Activated CD8-positive, alpha-beta T cell treated with anti-CD3 and anti-CD28 coated beads, Interleukin-2, amount 10 ng/mL, durations not matched to agents 7 days and 5 days (primary cell): ENCODE measurements around the gene KBTBD3. TPM values are rescaled to one million over a fixed set of nuclear protein-coding genes. Genes with fewer than 3 reads are reported as not detected.
A peak's percentile ranks its signal among the peaks of the same experiment; 100 is the strongest.

Experiments used
- ATAC-seq: fragments of 150-1000 bp; cut with Tn5 transposase; one replicate; pipeline ENCODE4 v1.10.0; 2021; ENCODE audit warnings: moderate library complexity
- CTCF ChIA-PET: fragments of 350-600 bp; sonication (Branson Sonifier 250); formaldehyde crosslinking; loops from one replicate; lab custom pipeline; 2021; ENCODE audit warnings: antibody characterized with exemption; lab: Charles Lee
- POLR2A ChIA-PET: fragments of 350-600 bp; sonication (Branson Sonifier 250); formaldehyde crosslinking; loops from one replicate; lab custom pipeline; 2021; ENCODE audit warnings: antibody characterized with exemption; lab: Charles Lee
- DNase-seq: peaks from one replicate; pipeline ENCODE4 v3.0.0-alpha.2; 2020
- H3K27ac Mint-ChIP-seq: one replicate; pipeline ENCODE4 v1.8.0; 2021; ENCODE audit warnings: mild to moderate bottlenecking, mixed read lengths
- H3K27me3 Mint-ChIP-seq: one replicate; pipeline ENCODE4 v1.8.0; 2021; ENCODE audit warnings: low read depth, mixed read lengths
- H3K36me3 Mint-ChIP-seq: one replicate; pipeline ENCODE4 v1.8.0; 2021; ENCODE audit warnings: low read depth, mixed read lengths
- H3K4me1 Mint-ChIP-seq: one replicate; pipeline ENCODE4 v1.8.0; 2021; ENCODE audit warnings: low read depth, mixed read lengths
- H3K4me3 Mint-ChIP-seq: one replicate; pipeline ENCODE4 v1.8.0; 2021; ENCODE audit warnings: mild to moderate bottlenecking, mixed read lengths
- H3K9me3 Mint-ChIP-seq: one replicate; pipeline ENCODE4 v1.8.0; 2022; ENCODE audit warnings: mixed read lengths; ENCODE audit not compliant: insufficient read depth
- total RNA-seq, 2 experiments: library from RNA; stranded (reverse); gene quantifications; one replicate each; pipeline ENCODE4 v1.2.3, GENCODE V29; 2021

Gene KBTBD3
- total RNA-seq, 2 experiments from 2014 or later: 6.2 to 7.7 TPM

DNA sequence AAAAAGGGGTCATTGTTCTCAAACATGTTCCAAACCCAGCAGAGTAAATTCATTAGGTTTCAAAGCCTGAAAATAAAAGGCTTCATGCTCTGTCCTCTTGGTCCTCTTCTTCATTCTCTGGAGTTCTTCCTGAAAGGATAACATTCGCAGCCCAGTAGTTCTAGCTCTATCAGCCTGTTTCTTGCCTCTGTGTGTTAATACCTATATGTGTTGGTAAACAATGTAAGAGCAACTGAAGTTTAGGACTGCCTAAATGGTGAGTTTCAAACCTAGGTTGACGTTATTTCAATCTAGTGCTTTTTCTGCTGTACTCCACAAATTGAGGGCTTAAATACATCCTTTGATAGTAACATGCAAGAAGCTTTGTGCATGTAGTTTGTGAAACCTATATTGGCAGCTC, 9.7 kb upstream of the KBTBD3 start:
- DNase-seq (no peak), ATAC-seq (no peak)
- Mint-ChIP-seq H3K4me3 (no peak overlapping the region), H3K27ac (no peak overlapping the region), H3K9me3 (no peaks in the 10 kb centered on the region), H3K36me3 (peaks cover 35% of the 10 kb centered on the region), H3K4me1 (peaks cover 38% of the 10 kb centered on the region), H3K27me3 (no peaks in the 10 kb centered on the region)
- CTCF ChIA-PET: interaction anchor here (1.3 to 2.1 kb wide), 5 partner anchors 8 to 64 kb away, joined by 4 to 11 read pairs (median 5); partner anchors contain the start of genes AASDHPPT, KBTBD3 and MSANTD4
- POLR2A ChIA-PET: no interaction called here

DNA sequence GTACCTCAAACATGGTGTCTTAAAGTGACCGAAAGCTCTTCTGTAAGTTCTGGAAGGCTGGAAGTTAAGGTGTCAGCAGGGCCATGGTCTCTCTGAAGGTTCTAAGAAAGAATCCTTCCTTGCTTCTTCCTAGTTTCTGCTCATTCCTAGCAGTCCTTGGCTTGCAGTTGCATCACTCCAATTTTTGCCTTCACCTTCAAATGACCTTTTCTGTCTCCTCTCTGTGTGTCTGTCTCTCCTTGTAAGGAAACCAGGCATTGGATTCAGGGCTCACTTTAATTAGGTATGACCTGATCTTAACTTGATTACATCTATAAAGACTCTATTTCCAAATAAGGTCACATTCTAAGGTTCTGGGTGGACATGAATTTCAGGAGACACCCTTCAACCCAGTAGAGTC, 9.0 kb upstream of the KBTBD3 start:
- Mint-ChIP-seq H3K9me3 (no peaks in the 10 kb centered on the region), H3K4me1 (peaks cover 37% of the 10 kb centered on the region), H3K36me3 (peaks cover 35% of the 10 kb centered on the region), H3K4me3 (no peak overlapping the region), H3K27me3 (no peaks in the 10 kb centered on the region), H3K27ac (no peak overlapping the region)
- ATAC-seq: no peak
- CTCF ChIA-PET: interaction anchor here (1.9 to 2.1 kb wide), 3 partner anchors 9 to 63 kb away, joined by 4 to 7 read pairs (median 5); partner anchors contain the start of genes AASDHPPT, KBTBD3 and MSANTD4
- POLR2A ChIA-PET: no interaction called here
- DNase-seq: no peak

GRCh38 chr11:106082096-106082495, 4.9 kb upstream of the KBTBD3 start:
- ChIA-PET CTCF (no interaction called here), POLR2A (no interaction called here)
- no peak for DNase-seq
- H3K4me1 Mint-ChIP-seq: peaks cover 36% of the 10 kb centered on the region
- peaks cover 38% of the 10 kb centered on the region for H3K36me3 Mint-ChIP-seq
- H3K27me3 Mint-ChIP-seq: no peaks in the 10 kb centered on the region
- H3K27ac Mint-ChIP-seq: no peak overlapping the region
- no peak for ATAC-seq
- no peak overlapping the region for H3K4me3 Mint-ChIP-seq
- no peaks in the 10 kb centered on the region for H3K9me3 Mint-ChIP-seq

DNA sequence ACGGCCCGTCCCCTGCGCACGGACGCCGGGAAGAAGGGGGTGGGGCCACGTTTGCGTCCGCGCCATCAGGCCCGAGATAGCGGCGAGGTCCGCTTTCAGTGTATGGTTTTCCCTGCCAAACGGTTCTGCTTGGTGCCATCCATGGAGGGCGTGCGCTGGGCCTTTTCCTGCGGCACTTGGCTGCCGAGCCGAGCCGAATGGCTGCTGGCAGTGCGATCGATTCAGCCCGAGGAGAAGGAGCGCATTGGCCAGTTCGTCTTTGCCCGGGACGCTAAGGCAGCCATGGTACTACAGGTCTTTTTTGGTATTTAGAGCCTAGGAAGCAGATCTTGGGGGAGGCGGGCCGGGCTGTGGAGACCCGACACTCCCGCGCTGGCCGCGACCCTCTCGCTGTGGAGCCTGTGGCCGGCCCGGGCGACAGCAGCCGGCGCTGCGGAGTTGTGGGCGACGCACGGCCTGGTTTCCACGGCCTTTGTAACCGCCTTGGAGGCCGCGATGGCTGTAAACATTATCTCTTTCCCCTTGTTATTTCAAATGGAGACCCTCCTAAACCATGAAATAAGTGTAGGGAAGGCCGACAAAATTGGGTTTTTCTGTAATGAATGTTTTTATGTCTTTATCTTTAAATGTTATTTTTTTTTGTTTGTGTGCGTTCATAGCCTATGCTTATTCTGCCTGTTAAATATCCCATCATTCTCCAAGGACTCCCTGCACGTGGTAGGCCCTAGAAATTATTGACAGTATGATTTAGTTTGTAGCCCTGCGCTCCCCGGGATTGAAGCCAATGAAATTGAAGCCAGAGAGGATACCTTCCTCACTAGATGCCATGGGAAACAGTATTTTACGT, 685 bp upstream of the KBTBD3 start, which contains the start of gene AASDHPPT:
Gene AASDHPPT, plus strand, starts transcription at position 54 of the 847 bp plus-strand sequence. Its CDS starts 49 bp downstream, at position 103.
- POLR2A ChIA-PET: interaction anchor here (0.7 to 1.0 kb wide), 4 partner anchors 13 to 58 kb away, joined by 3 to 6 read pairs (median 4); no protein-coding TSS in a partner anchor
- Mint-ChIP-seq H3K27ac (peak within 1 kb of the TSS; percentile 97), H3K4me1 (peaks cover 40% of the 10 kb centered on the region), H3K27me3 (no peaks in the 10 kb centered on the region), H3K9me3 (no peaks in the 10 kb centered on the region), H3K36me3 (peaks cover 29% of the 10 kb centered on the region), H3K4me3 (peak within 1 kb of the TSS; percentile 95)
- CTCF ChIA-PET: interaction anchor here (0.6 to 3.2 kb wide), 9 partner anchors 8 to 60 kb away, joined by 3 to 18 read pairs (median 7); no protein-coding TSS in a partner anchor
- ATAC-seq: no peak
- no peak for DNase-seq

- Mint-ChIP-seq H3K9me3 (no peaks in the 10 kb centered on the region), H3K4me1 (peaks cover 33% of the 10 kb centered on the region), H3K27ac (peak overlapping the region; percentile 97), H3K4me3 (peak overlapping the region; percentile 95), H3K27me3 (no peaks in the 10 kb centered on the region), H3K36me3 (peaks cover 20% of the 10 kb centered on the region)
- DNase-seq (peak; percentile 32), ATAC-seq (no peak)
- CTCF ChIA-PET: interaction anchor here (1.0 to 3.2 kb wide), 8 partner anchors 10 to 137 kb away, joined by 3 to 18 read pairs (median 6); no protein-coding TSS in a partner anchor
- POLR2A ChIA-PET: interaction anchor here (1.0 kb wide), 1 partner anchor 54 kb away, joined by 4 read pairs; no protein-coding TSS in a partner anchor
Observed at GRCh38 chr11:106076171-106076918, 802 bp downstream of the KBTBD3 start.

GRCh38 chr11:106072804-106073203, 4.3 kb downstream of the KBTBD3 start:
- DNase-seq (no peak), ATAC-seq (no peak)
- H3K36me3 Mint-ChIP-seq: peaks cover 5% of the 10 kb centered on the region
- ChIA-PET POLR2A (no interaction called here), CTCF (no interaction called here)
- no peaks in the 10 kb centered on the region for H3K9me3 Mint-ChIP-seq
- no peaks in the 10 kb centered on the region for H3K27me3 Mint-ChIP-seq
- no peak overlapping the region for H3K27ac Mint-ChIP-seq
- no peak overlapping the region for H3K4me3 Mint-ChIP-seq
- peaks cover 13% of the 10 kb centered on the region for H3K4me1 Mint-ChIP-seq

DNA sequence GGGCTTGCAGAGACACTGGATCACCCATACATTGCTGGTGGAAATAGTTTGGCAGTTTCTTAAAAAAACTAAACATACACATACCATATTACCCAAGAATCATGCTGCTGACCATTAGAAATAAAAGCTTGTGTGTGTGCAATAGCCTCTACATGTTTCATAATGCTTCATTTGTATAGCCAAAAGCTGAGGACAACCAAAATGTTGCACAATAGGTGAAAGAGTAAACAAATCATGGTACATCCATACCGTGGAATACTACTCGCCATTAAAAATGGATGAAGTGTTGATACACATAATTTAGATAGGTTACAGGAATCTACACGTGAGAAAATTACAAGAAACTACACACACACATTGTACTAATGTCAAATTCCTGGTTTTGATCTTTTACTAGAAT, 6.5 kb downstream of the KBTBD3 start:
- Mint-ChIP-seq H3K36me3 (peaks cover 6% of the 10 kb centered on the region), H3K4me1 (peaks cover 4% of the 10 kb centered on the region), H3K27ac (no peak overlapping the region), H3K27me3 (no peaks in the 10 kb centered on the region), H3K4me3 (no peak overlapping the region), H3K9me3 (no peaks in the 10 kb centered on the region)
- ATAC-seq (no peak), DNase-seq (no peak)
- ChIA-PET POLR2A (no interaction called here), CTCF (interaction anchor here (1.5 kb wide), 1 partner anchor 17 kb away, joined by 3 read pairs; no protein-coding TSS in a partner anchor)

DNA sequence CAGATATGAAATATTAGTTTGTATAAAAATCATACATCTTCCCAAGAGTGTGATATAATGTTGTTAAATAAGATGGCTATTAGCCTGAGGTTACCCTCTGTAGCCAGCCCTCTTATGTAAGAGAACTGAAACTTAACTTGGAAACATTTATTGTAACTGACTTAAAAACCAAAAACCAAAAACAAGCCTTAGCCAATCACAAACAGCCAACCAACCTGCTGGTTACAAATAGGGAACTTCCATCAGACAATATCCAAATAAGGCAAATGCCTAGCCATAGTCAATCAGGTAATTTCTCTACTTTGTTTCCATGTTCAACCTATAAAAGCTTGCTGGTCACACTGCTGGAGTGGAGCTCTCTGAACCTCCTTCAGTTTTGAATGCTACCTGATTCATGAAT, 14.1 kb downstream of the KBTBD3 start:
- DNase-seq (no peak), ATAC-seq (no peak)
- peaks cover 9% of the 10 kb centered on the region for H3K4me1 Mint-ChIP-seq
- no peaks in the 10 kb centered on the region for H3K9me3 Mint-ChIP-seq
- peaks cover 6% of the 10 kb centered on the region for H3K36me3 Mint-ChIP-seq
- no peak overlapping the region for H3K27ac Mint-ChIP-seq
- POLR2A ChIA-PET: no interaction called here
- H3K4me3 Mint-ChIP-seq: no peak overlapping the region
- no peaks in the 10 kb centered on the region for H3K27me3 Mint-ChIP-seq
- CTCF ChIA-PET: interaction anchor here (1.5 kb wide), 1 partner anchor 14 kb away, joined by 3 read pairs; the partner anchor contains the start of genes AASDHPPT and KBTBD3

- no peaks in the 10 kb centered on the region for H3K27me3 Mint-ChIP-seq
- no peak overlapping the region for H3K4me3 Mint-ChIP-seq
- H3K27ac Mint-ChIP-seq: no peak overlapping the region
- peaks cover 10% of the 10 kb centered on the region for H3K36me3 Mint-ChIP-seq
- ChIA-PET POLR2A (interaction anchor here (0.5 kb wide), 1 partner anchor 63 kb away, joined by 3 read pairs; no protein-coding TSS in a partner anchor), CTCF (no interaction called here)
- no peak for ATAC-seq
- H3K9me3 Mint-ChIP-seq: no peaks in the 10 kb centered on the region
- H3K4me1 Mint-ChIP-seq: peaks cover 9% of the 10 kb centered on the region
- no peak for DNase-seq
Observed at GRCh38 chr11:106061954-106062949, 14.9 kb downstream of the KBTBD3 start.

- no peaks in the 10 kb centered on the region for H3K27me3 Mint-ChIP-seq
- no peak overlapping the region for H3K27ac Mint-ChIP-seq
- H3K4me1 Mint-ChIP-seq: peaks cover 11% of the 10 kb centered on the region
- DNase-seq (no peak), ATAC-seq (no peak)
- H3K9me3 Mint-ChIP-seq: no peaks in the 10 kb centered on the region
- ChIA-PET CTCF (no interaction called here), POLR2A (no interaction called here)
- peaks cover 10% of the 10 kb centered on the region for H3K36me3 Mint-ChIP-seq
- no peak overlapping the region for H3K4me3 Mint-ChIP-seq
Observed at GRCh38 chr11:106061249-106061784, 15.8 kb downstream of the KBTBD3 start.
